Measurements from ENCODE around the gene MOGAT3.

GRCh38 chr7:101235522-101235921 is 34.7 kb upstream of the MOGAT3 start:
- TF ChIP-seq CTCF (optimal IDR thresholded peaks at IDR 0.05 in 1 of 3, IDR thresholded peaks at IDR 0.05 in 1 of 3, conservative IDR thresholded peaks at IDR 0.05 in 1 of 3; ENCODE audit: extremely low read depth in 1 of 3, insufficient read depth in 2 of 3, low read length in 3 of 3): no peak
- no peak for TF ChIP-seq EZH2 (IDR thresholded peaks at IDR 0.05; ENCODE audit: low read length)

Measured in keratinocyte (primary cell).